ENCODE results near the gene KCNH4. TPM values are rescaled to one million over a fixed set of nuclear protein-coding genes. Genes with fewer than 3 reads are reported as not detected.

Gene KCNH4
- total and polyA plus RNA-seq, 9 of the 15 experiments (the other 6 are each of a cell fraction or from before 2014, with no cell fraction given): 0.10 to 1.8 (median 0.50) TPM

- TF ChIP-seq, protein P1, sequence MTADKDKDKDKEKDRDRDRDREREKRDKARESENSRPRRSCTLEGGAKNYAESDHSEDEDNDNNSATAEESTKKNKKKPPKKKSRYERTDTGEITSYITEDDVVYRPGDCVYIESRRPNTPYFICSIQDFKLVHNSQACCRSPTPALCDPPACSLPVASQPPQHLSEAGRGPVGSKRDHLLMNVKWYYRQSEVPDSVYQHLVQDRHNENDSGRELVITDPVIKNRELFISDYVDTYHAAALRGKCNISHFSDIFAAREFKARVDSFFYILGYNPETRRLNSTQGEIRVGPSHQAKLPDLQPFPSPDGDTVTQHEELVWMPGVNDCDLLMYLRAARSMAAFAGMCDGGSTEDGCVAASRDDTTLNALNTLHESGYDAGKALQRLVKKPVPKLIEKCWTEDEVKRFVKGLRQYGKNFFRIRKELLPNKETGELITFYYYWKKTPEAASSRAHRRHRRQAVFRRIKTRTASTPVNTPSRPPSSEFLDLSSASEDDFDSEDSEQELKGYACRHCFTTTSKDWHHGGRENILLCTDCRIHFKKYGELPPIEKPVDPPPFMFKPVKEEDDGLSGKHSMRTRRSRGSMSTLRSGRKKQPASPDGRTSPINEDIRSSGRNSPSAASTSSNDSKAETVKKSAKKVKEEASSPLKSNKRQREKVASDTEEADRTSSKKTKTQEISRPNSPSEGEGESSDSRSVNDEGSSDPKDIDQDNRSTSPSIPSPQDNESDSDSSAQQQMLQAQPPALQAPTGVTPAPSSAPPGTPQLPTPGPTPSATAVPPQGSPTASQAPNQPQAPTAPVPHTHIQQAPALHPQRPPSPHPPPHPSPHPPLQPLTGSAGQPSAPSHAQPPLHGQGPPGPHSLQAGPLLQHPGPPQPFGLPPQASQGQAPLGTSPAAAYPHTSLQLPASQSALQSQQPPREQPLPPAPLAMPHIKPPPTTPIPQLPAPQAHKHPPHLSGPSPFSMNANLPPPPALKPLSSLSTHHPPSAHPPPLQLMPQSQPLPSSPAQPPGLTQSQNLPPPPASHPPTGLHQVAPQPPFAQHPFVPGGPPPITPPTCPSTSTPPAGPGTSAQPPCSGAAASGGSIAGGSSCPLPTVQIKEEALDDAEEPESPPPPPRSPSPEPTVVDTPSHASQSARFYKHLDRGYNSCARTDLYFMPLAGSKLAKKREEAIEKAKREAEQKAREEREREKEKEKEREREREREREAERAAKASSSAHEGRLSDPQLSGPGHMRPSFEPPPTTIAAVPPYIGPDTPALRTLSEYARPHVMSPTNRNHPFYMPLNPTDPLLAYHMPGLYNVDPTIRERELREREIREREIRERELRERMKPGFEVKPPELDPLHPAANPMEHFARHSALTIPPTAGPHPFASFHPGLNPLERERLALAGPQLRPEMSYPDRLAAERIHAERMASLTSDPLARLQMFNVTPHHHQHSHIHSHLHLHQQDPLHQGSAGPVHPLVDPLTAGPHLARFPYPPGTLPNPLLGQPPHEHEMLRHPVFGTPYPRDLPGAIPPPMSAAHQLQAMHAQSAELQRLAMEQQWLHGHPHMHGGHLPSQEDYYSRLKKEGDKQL (CRISPR knock-in tag; IDR thresholded peaks at IDR 0.05; ENCODE audit: borderline replicate concordance): no peak
- TF ChIP-seq FOXJ3 (CRISPR knock-in tag; IDR thresholded peaks at IDR 0.05) (no peak), XRCC3 (IDR thresholded peaks at IDR 0.05) (no peak), IFI16 (CRISPR knock-in tag; IDR thresholded peaks at IDR 0.05) (no peak), CCAR2 (IDR thresholded peaks at IDR 0.05; ENCODE audit: low read depth, low read length) (no peak), RBFOX2 (IDR thresholded peaks at IDR 0.05; ENCODE audit: low read depth, low read length) (peak; percentile 69), POLR2A (conservative IDR thresholded peaks at IDR 0.05) (peak; percentile 75), E2F4 (CRISPR knock-in tag; IDR thresholded peaks at IDR 0.05; ENCODE audit: low read depth) (no peak), ZNF592 (IDR thresholded peaks at IDR 0.05) (no peak), ZBTB26 (CRISPR knock-in tag; IDR thresholded peaks at IDR 0.05) (no peak), DDX20 (tag; IDR thresholded peaks at IDR 0.05; ENCODE audit: low read depth) (no peak), SNIP1 (IDR thresholded peaks at IDR 0.05; ENCODE audit: low read depth) (peak; percentile 59; the same call in 1 of the 2 replicates)
- TF ChIP-seq, protein P2, sequence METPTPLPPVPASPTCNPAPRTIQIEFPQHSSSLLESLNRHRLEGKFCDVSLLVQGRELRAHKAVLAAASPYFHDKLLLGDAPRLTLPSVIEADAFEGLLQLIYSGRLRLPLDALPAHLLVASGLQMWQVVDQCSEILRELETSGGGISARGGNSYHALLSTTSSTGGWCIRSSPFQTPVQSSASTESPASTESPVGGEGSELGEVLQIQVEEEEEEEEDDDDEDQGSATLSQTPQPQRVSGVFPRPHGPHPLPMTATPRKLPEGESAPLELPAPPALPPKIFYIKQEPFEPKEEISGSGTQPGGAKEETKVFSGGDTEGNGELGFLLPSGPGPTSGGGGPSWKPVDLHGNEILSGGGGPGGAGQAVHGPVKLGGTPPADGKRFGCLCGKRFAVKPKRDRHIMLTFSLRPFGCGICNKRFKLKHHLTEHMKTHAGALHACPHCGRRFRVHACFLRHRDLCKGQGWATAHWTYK (CRISPR knock-in tag; IDR thresholded peaks at IDR 0.05): no peak
Measured at GRCh38 chr17:42193969-42194899, 13.3 kb upstream of the KCNH4 start, which contains the start of gene GHDC (continued).

All from K562 (cell line).